ENCODE results near the gene UBAP2. TPM values are rescaled to one million over a fixed set of nuclear protein-coding genes. Genes with fewer than 3 reads are reported as not detected.

Gene UBAP2
- polyA plus RNA-seq, 1 donor (not counting 4 experiments of a cell fraction or from before 2014, with no cell fraction given) = 16.3 TPM

- H3K4me3 ChIP-seq (ENCODE audit: control insufficient read depth in 2 of 3, extremely low read depth in 1 of 3, insufficient read depth in 2 of 3, low read depth in 1 of 3, low read length in 3 of 3) = no peak overlapping the region
- DNase-seq (ENCODE audit: low read depth, low spot score) = no peak
- FAIRE-seq = no peak
- H3K4me2 ChIP-seq (ENCODE audit: control insufficient read depth, extremely low read depth, insufficient read depth, low read depth, low read length) = no peak overlapping the region
- no peaks in the 10 kb centered on the region for H3K4me1 ChIP-seq (ENCODE audit: control insufficient read depth, extremely low read depth, insufficient read depth, low read length)
- H3K27ac ChIP-seq (ENCODE audit: control insufficient read depth, insufficient read depth, low read length) = no peak overlapping the region
- dilution Hi-C loops (cut with MboI; ENCODE audit: extremely low pct_ligation_motif_present, low sequenced_read_pairs) = no loop called here
- H3K27me3 ChIP-seq (ENCODE audit: control insufficient read depth, extremely low read depth, insufficient read depth, low read length) = no peaks in the 10 kb centered on the region
- H3K9ac ChIP-seq (ENCODE audit: control insufficient read depth, extremely low read depth, insufficient read depth, low read length) = no peak overlapping the region
- no peak for TF ChIP-seq EZH2 (IDR thresholded peaks at IDR 0.05; ENCODE audit: low read length)
- H2AFZ ChIP-seq (ENCODE audit: control insufficient read depth, low read length) = no peak overlapping the region
- H3K79me2 ChIP-seq (ENCODE audit: control insufficient read depth, insufficient read depth, low read length) = peaks cover 2% of the 10 kb centered on the region
- H4K20me1 ChIP-seq (ENCODE audit: control insufficient read depth, extremely low read depth, insufficient read depth, low read length) = no peaks in the 10 kb centered on the region
- H3K36me3 ChIP-seq (ENCODE audit: control insufficient read depth in 2 of 2, extremely low read depth in 1 of 2, insufficient read depth in 2 of 2, low read length in 2 of 2) = peaks cover 61 to 71% of the 10 kb centered on the region in 2 experiments
- H3K9me3 ChIP-seq (ENCODE audit: control insufficient read depth, low read depth, low read length) = no peaks in the 10 kb centered on the region
- H3K9me1 ChIP-seq (ENCODE audit: control insufficient read depth, extremely low read depth, insufficient read depth, low read length) = no peaks in the 10 kb centered on the region
Measured at GRCh38 chr9:33927694-33928093, 121.0 kb downstream of the UBAP2 start.

GRCh38 chr9:33926746-33927485, 121.8 kb downstream of the UBAP2 start:
- Histone ChIP-seq H4K20me1 (ENCODE audit: control insufficient read depth, extremely low read depth, insufficient read depth, low read length) (no peaks in the 10 kb centered on the region), H3K27ac (ENCODE audit: control insufficient read depth, insufficient read depth, low read length) (no peak overlapping the region), H3K9me1 (ENCODE audit: control insufficient read depth, extremely low read depth, insufficient read depth, low read length) (no peaks in the 10 kb centered on the region), H3K36me3 (ENCODE audit: control insufficient read depth in 2 of 2, extremely low read depth in 1 of 2, insufficient read depth in 2 of 2, low read length in 2 of 2) (peaks cover 62 to 70% of the 10 kb centered on the region in 2 experiments), H3K9me3 (ENCODE audit: control insufficient read depth, low read depth, low read length) (no peaks in the 10 kb centered on the region), H3K9ac (ENCODE audit: control insufficient read depth, extremely low read depth, insufficient read depth, low read length) (no peak overlapping the region), H2AFZ (ENCODE audit: control insufficient read depth, low read length) (no peak overlapping the region), H3K4me2 (ENCODE audit: control insufficient read depth, extremely low read depth, insufficient read depth, low read depth, low read length) (no peak overlapping the region), H3K4me3 (ENCODE audit: control insufficient read depth in 2 of 3, extremely low read depth in 1 of 3, insufficient read depth in 2 of 3, low read depth in 1 of 3, low read length in 3 of 3) (no peak overlapping the region), H3K27me3 (ENCODE audit: control insufficient read depth, extremely low read depth, insufficient read depth, low read length) (no peaks in the 10 kb centered on the region), H3K79me2 (ENCODE audit: control insufficient read depth, insufficient read depth, low read length) (peaks cover 2% of the 10 kb centered on the region), H3K4me1 (ENCODE audit: control insufficient read depth, extremely low read depth, insufficient read depth, low read length) (no peaks in the 10 kb centered on the region)
- TF ChIP-seq CTCF (optimal IDR thresholded peaks at IDR 0.05 in 1 of 3, IDR thresholded peaks at IDR 0.05 in 1 of 3, conservative IDR thresholded peaks at IDR 0.05 in 1 of 3; ENCODE audit: extremely low read depth in 1 of 3, insufficient read depth in 2 of 3, low read length in 3 of 3) (no peak), EZH2 (IDR thresholded peaks at IDR 0.05; ENCODE audit: low read length) (no peak)
- dilution Hi-C loops (cut with MboI; ENCODE audit: extremely low pct_ligation_motif_present, low sequenced_read_pairs) = no loop called here
- DNase-seq (ENCODE audit: low read depth, low spot score) (no peak), FAIRE-seq (no peak)
